CD14-positive monocyte (primary cell): ENCODE data around the gene PTRH1. TPM values are rescaled to one million over a fixed set of nuclear protein-coding genes. Genes with fewer than 3 reads are reported as not detected.

Experiments
- DNase-seq, 3 donors: peaks; one replicate each; pipeline ENCODE4 v3.0.0-alpha.2; 2011 to 2022
- H2AFZ ChIP-seq: 2 replicates; pipeline ENCODE4 v1.6.0; 2012; ENCODE audit warnings: mild to moderate bottlenecking, low read depth, low read length, inconsistent platforms; ENCODE audit not compliant: insufficient read depth, poor library complexity, severe bottlenecking
- H3K27ac ChIP-seq, 2 donors: 1 replicate in 1 of 2; 2 replicates in 1 of 2; pipeline ENCODE4 v1.5.1; 2012 to 2013; ENCODE audit warnings: low read length in 2 of 2, control low read depth in 1 of 2, inconsistent platforms in 1 of 2, low read depth in 1 of 2, mild to moderate bottlenecking in 1 of 2
- H3K27me3 ChIP-seq, 2 donors: one replicate each; pipeline versions ENCODE4 v1.6.0 to v1.6.1; 2011 to 2013; ENCODE audit warnings: low read length in 2 of 2; ENCODE audit not compliant: control insufficient read depth in 2 of 2, insufficient read depth in 2 of 2
- H3K36me3 ChIP-seq, 2 donors: replicated peaks in 1 of 2; 1 replicate in 1 of 2; 2 replicates in 1 of 2; pipeline versions ENCODE4 v1.5.1 to v1.6.1; 2012 to 2013; ENCODE audit warnings: low read length in 2 of 2, control low read depth in 1 of 2, inconsistent platforms in 1 of 2, mild to moderate bottlenecking in 1 of 2; ENCODE audit not compliant: insufficient read depth in 2 of 2, control insufficient read depth in 1 of 2
- H3K4me1 ChIP-seq, 2 donors: 1 replicate in 1 of 2; 2 replicates in 1 of 2; pipeline versions ENCODE4 v1.5.1 to v1.6.1; 2012 to 2013; ENCODE audit warnings: low read length in 2 of 2, control low read depth in 1 of 2, inconsistent platforms in 1 of 2, mild to moderate bottlenecking in 1 of 2, moderate library complexity in 1 of 2; ENCODE audit not compliant: insufficient read depth in 2 of 2, control insufficient read depth in 1 of 2
- H3K4me2 ChIP-seq: replicated peaks from 2 replicates; pipeline ENCODE3; 2012; ENCODE audit warnings: low read length, moderate library complexity, mild to moderate bottlenecking; ENCODE audit not compliant: poor library complexity, severe bottlenecking; ENCODE audit errors: extremely low read depth
- H3K4me3 ChIP-seq, 3 experiments: fragments of 200-600 bp in 1 of 3; sonication (generic) in 1 of 3; replicated peaks in 1 of 3; 1 replicate in 2 of 3; 2 replicates in 1 of 3; pipeline ENCODE4 v1.5.1; 2011 to 2013; ENCODE audit warnings: low read length in 3 of 3, mild to moderate bottlenecking in 3 of 3, control low read depth in 2 of 3, low read depth in 2 of 3, inconsistent platforms in 1 of 3, moderate library complexity in 1 of 3
- H3K79me2 ChIP-seq: 2 replicates; pipeline ENCODE4 v1.6.0; 2012; ENCODE audit warnings: mild to moderate bottlenecking, control low read depth, inconsistent platforms, low read length, moderate library complexity; ENCODE audit not compliant: insufficient read depth
- H3K9ac ChIP-seq: 2 replicates; pipeline ENCODE4 v1.6.0; 2017; ENCODE audit warnings: low read length, mild to moderate bottlenecking; ENCODE audit not compliant: insufficient read depth, poor library complexity, severe bottlenecking
- H3K9me3 ChIP-seq, 2 donors: replicated peaks in 1 of 2; 1 replicate in 1 of 2; 2 replicates in 1 of 2; pipeline versions ENCODE4 v1.5.1 to v1.6.1; 2012 to 2013; ENCODE audit warnings: low read length in 2 of 2, control low read depth in 1 of 2; ENCODE audit not compliant: control insufficient read depth in 1 of 2, insufficient read depth in 1 of 2
- H4K20me1 ChIP-seq: 2 replicates; pipeline ENCODE4 v1.6.0; 2012; ENCODE audit warnings: mild to moderate bottlenecking, low read length, control low read depth, moderate library complexity; ENCODE audit not compliant: insufficient read depth
- H3K27ac Mint-ChIP-seq, 7 donors: one replicate each; pipeline ENCODE4 v1.8.0; 2020; ENCODE audit warnings: mild to moderate bottlenecking in 7 of 7, mixed read lengths in 7 of 7, moderate library complexity in 6 of 7, inconsistent platforms in 2 of 7
- H3K27me3 Mint-ChIP-seq, 3 donors: one replicate each; pipeline ENCODE4 v1.8.0; 2021 to 2022; ENCODE audit warnings: low read depth in 3 of 3, mild to moderate bottlenecking in 3 of 3, mixed read lengths in 3 of 3, moderate library complexity in 3 of 3, inconsistent platforms in 1 of 3
- H3K36me3 Mint-ChIP-seq, 2 donors: one replicate each; pipeline ENCODE4 v1.8.0; 2020; ENCODE audit warnings: mixed read lengths in 2 of 2, inconsistent platforms in 1 of 2, mild to moderate bottlenecking in 1 of 2
- H3K4me1 Mint-ChIP-seq: one replicate; pipeline ENCODE4 v1.8.0; 2020; ENCODE audit warnings: mild to moderate bottlenecking, mixed read lengths
- H3K4me3 Mint-ChIP-seq, 2 donors: one replicate each; pipeline ENCODE4 v1.8.0; 2020; ENCODE audit warnings: mild to moderate bottlenecking in 2 of 2, mixed read lengths in 2 of 2, moderate library complexity in 1 of 2
- H3K9me3 Mint-ChIP-seq, 7 donors: one replicate each; pipeline ENCODE4 v1.8.0; 2020 to 2022; ENCODE audit warnings: mixed read lengths in 7 of 7, mild to moderate bottlenecking in 6 of 7, moderate library complexity in 6 of 7, inconsistent platforms in 2 of 7
- WGBS: methylation state at CpG from one replicate; pipeline ENCODE4 v1.1.5; 2013; ENCODE audit warnings: missing lambda C conversion rate; ENCODE audit not compliant: insufficient coverage; 5-methylcytosine and 5-hydroxymethylcytosine counted together
- intact Hi-C, 2 donors: fragments of 100-400 bp; cut with micrococcal nuclease; formaldehyde crosslinking; loops; one replicate each; pipeline versions ENCODE4 v1.15.0 to v1.15.1; 2023
- polyA plus RNA-seq, 3 donors: library from polyadenylated mRNA; depleted of rRNA in 1 of 3; unstranded in 2 of 3; stranded (reverse) in 1 of 3; fragments of 300-500 nt in 2 of 3; fragments of >200 nt in 1 of 3; fragmentation: Illumina TruSeq in 2 of 3; gene quantifications; 1 replicate in 2 of 3; 2 replicates in 1 of 3; pipeline ENCODE4 v1.2.3, GENCODE V29; 2012 to 2021
- TF ChIP-seq, protein P1 (sequence below): fragments of 200-600 bp; IDR thresholded peaks from one replicate; pipeline ENCODE4 v1.8.0; 2022; ENCODE audit warnings: antibody characterized with exemption, mild to moderate bottlenecking

PTRH1 gene
- polyA plus RNA-seq, 3 donors, result 6.9 to 19.9 (median 19.5) TPM

DNA sequence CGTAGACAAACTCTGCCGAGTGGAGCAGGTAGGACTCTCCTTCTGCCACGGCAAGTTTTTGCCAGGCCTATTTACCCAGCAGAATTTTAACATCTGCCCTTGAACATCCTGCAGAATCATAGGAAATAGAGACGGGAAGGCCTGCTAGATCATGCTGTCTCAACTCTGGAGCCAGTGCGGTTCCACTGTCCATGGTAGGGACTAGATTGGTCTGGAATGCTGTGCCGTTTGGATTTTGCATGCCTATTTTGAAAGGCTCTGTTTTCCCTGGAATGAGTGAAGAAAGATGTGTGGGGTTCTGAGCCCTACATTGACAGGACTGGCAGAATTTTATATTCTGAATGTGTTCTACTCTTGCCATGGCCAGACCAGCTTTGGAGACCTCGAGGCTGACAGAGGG lies 42.2 kb downstream of the PTRH1 start:
- Mint-ChIP-seq H3K27ac (no peak overlapping the region), H3K4me3 (no peak overlapping the region), H3K9me3 (no peaks in the 10 kb centered on the region), H3K36me3 (no peaks in the 10 kb centered on the region), H3K27me3 (peaks cover 0 to 2% (median 1%) of the 10 kb centered on the region in 3 donors), H3K4me1 (no peaks in the 10 kb centered on the region)
- Histone ChIP-seq H3K27me3 (no peaks in the 10 kb centered on the region), H3K4me1 (no peaks in the 10 kb centered on the region), H2AFZ (no peak overlapping the region), H3K79me2 (no peaks in the 10 kb centered on the region), H4K20me1 (no peaks in the 10 kb centered on the region), H3K9ac (no peak overlapping the region), H3K36me3 (no peaks in the 10 kb centered on the region), H3K9me3 (no peaks in the 10 kb centered on the region), H3K4me3 (no peak overlapping the region), H3K27ac (no peak overlapping the region), H3K4me2 (no peak overlapping the region)
- WGBS, result 100% methylated on average over 1 of the region's 7 CpGs
- TF ChIP-seq, protein P1, sequence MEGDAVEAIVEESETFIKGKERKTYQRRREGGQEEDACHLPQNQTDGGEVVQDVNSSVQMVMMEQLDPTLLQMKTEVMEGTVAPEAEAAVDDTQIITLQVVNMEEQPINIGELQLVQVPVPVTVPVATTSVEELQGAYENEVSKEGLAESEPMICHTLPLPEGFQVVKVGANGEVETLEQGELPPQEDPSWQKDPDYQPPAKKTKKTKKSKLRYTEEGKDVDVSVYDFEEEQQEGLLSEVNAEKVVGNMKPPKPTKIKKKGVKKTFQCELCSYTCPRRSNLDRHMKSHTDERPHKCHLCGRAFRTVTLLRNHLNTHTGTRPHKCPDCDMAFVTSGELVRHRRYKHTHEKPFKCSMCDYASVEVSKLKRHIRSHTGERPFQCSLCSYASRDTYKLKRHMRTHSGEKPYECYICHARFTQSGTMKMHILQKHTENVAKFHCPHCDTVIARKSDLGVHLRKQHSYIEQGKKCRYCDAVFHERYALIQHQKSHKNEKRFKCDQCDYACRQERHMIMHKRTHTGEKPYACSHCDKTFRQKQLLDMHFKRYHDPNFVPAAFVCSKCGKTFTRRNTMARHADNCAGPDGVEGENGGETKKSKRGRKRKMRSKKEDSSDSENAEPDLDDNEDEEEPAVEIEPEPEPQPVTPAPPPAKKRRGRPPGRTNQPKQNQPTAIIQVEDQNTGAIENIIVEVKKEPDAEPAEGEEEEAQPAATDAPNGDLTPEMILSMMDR, result no peak
- DNase-seq, result no peak
- intact Hi-C loops, result no loop called here

DNA sequence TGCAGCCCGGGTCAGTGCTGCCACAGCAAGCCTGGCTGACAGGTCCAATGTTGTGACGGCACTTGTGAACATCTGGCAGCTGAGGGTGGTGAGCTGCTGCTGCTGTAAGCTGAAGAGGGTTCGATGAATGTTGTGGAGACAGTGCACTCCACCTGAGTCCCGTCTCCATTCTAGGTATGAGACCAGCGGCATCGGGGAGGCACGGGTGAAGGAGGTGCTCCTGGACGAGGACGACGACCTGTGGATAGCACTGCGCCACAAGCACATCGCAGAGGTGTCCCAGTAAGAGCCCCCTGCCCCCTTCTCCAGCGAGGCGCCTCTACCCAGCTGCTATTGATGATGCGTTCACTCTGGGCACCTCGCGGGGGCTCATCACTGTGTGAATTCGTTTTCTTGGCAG lies 47.6 kb downstream of the PTRH1 start:
- no peaks in the 10 kb centered on the region for H3K27me3 ChIP-seq
- no peaks in the 10 kb centered on the region for H3K36me3 ChIP-seq
- Mint-ChIP-seq H3K27me3 (peaks cover 0 to 2% (median 0%) of the 10 kb centered on the region in 3 donors), H3K27ac (no peak overlapping the region), H3K36me3 (no peaks in the 10 kb centered on the region), H3K4me1 (peaks cover 9% of the 10 kb centered on the region), H3K4me3 (no peak overlapping the region), H3K9me3 (peaks cover 0 to 1% (median 0%) of the 10 kb centered on the region in 7 donors)
- no peaks in the 10 kb centered on the region for H3K4me1 ChIP-seq
- H3K27ac ChIP-seq, result no peak overlapping the region
- intact Hi-C loops, result no loop called here
- no peak overlapping the region for H3K9ac ChIP-seq
- H3K4me2 ChIP-seq, result no peak overlapping the region
- H2AFZ ChIP-seq, result no peak overlapping the region
- no peak for DNase-seq
- TF ChIP-seq, protein P1, result no peak
- H3K4me3 ChIP-seq, result no peak overlapping the region
- 96% methylated on average over 18 of the region's 18 CpGs for WGBS
- no peaks in the 10 kb centered on the region for H3K79me2 ChIP-seq
- H3K9me3 ChIP-seq, result no peaks in the 10 kb centered on the region
- H4K20me1 ChIP-seq, result no peaks in the 10 kb centered on the region
